IPS-NIHi7 (cell line): ENCODE measurements around the gene SAMD14.
A peak's percentile ranks its signal among the peaks of the same experiment; 100 is the strongest.

Source experiments
- DNase-seq: peaks from one replicate; pipeline ENCODE4 v3.0.0; 2012; ENCODE audit warnings: mixed read lengths; ENCODE audit errors: extremely low spot score

Gene SAMD14

DNA sequence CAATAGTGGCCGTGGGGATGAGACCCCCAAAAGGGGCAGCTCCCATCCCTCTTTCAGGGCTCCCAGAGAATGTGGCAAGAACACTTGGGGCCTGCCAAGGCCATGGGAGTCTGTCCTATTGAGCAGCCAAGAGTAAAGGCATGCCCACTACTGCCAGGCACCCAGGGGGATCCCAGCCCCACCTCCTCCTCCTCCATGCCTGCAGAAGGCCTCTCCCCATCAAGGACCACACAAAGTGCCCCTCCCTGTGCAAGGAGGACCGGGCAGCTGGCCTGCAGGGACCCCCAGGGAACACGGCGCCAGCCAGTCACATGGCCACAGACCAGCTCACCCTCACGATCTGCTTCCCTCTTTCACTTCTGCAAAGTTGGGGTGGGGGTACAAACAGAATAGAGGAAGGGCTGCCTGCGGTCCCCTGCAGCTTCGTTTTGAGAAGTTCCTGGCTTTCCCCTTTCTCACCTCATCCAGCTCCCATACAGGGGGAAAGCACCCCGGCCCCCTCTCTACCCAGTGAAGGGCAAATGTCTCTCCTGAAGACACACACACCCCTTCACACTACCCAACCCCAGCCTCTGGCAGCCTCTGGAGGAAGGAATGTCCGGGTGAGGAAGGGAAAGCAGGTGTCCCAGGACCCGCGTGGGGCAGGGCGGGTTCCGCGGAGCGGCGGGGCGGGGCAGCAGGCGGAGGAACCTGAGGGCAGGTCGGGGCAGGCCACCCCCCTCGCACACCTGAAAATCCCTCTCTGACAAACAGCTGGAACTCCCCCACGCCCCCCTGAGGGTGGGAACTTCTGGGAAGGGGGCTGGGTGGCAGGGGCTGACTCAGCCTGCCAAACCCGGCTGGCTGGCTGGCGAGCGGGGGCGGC lies 18.5 kb upstream of the SAMD14 start:
- DNase-seq, result peak; percentile 72

- DNase-seq, result no peak
Measured at GRCh38 chr17:50147841-50148225, 17.9 kb upstream of the SAMD14 start.

DNA sequence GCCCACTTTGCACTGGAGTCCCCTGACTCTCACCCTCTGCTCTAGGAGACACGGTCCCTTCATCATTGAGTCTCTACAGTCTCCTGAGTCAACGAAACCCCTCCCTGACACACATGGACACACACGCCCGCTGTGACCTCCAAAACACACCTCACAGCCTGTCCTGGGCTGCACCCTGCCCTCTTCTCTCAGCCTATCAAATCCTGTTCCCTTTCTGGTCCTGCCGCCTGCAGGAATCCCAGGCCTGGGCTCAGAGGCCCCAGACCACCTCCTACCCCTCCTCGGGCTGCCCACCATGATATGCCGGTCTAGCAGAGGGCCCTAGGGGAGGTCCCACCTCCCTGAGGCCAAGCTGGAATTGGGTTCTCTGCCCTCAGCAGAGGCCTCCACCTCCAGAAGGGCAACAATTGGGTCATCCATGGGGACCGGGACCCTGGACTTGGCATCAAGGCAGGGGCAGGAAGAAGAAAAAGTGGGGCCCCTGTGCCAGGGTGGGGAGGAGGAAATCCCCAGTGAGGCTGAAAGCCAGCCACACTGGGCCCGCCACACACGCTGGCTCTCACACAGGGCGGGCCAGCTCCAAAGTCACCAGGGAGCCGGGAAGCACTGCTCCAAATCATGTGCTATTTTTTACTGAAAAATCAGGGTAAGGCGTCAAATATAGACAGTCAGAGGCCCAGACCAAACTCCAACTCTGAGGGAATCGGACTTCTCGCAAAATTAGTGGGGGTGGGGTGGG lies 17.1 kb upstream of the SAMD14 start:
- no peak for DNase-seq

GRCh38 chr17:50146230-50146926 lies 16.4 kb upstream of the SAMD14 start:
- no peak for DNase-seq

DNA sequence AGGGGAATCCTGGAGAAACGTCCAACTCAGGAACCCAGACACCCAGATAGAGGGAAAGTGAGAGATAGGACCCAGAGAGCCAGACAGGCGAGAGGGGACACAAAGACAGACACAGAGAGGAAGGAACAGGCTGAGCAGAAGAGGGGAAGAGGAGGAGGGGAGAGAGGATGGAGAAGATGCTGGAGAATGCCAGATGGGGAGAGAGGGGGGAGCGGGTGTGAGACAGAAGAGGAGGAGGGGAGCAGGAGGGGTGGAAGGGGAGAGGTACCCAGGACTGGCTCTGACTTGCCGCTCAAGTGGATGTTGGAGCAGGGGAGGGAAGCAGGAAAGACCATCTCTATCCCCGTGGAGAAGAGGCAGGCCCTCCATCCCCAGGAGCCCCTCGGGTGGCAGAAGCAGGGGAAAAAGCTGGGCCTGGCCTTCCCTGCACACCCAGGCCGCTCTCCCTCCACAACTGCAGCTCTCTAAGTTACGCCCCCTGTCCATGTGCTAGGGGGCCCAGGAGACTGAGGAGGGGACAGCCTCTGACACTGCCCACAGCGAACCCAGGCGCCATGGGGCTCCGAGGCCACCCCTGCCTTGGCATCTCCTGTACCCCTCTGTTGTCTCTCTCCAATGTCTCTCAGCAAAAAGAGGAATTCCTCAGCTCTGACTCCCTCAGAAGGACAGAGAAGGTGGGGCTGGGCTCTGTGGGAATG lies 15.7 kb upstream of the SAMD14 start:
- DNase-seq, result no peak

DNA sequence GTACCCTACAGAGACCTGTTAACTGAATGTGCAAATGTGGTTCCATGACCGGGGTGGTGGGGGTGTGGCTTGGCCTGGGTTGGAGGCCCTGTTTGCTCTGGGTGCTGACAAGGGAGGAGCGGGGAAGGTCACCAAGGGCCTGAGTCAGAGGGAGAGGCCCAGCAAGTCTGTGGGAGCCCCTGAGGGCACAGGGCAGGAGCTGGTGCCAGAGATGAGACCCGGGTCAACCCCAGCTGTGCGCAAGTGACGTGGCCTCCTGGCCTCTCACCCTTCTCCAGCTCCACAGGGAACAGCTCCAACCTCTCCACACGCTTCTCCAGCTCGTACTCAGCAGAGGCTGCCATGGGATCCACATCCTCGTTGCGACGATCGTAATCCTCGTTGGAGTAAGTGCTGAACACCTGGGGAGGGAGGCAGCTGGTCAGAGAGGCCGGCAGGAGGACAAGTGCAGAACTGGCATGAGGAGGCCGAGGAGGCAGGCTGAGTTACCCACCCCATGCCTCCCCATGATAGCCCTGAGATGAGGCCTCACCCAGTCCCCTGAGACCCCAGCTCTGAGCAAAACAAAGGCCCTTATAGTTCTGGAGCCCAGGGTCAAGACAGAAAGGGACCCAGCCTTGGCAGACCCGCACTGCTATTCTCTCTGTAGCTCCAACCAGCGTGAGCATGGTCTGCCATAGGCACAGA lies 15.0 kb upstream of the SAMD14 start:
- DNase-seq, result no peak

- no peak for DNase-seq
Measured at GRCh38 chr17:50144355-50144754, 14.4 kb upstream of the SAMD14 start.

- no peak for DNase-seq
Measured at GRCh38 chr17:50143461-50144176, 13.7 kb upstream of the SAMD14 start.

- DNase-seq, result no peak
Measured at GRCh38 chr17:50141745-50142110, 11.8 kb upstream of the SAMD14 start.

GRCh38 chr17:50141026-50141744 lies 11.2 kb upstream of the SAMD14 start:
- no peak for DNase-seq

GRCh38 chr17:50139950-50140885 lies 10.3 kb upstream of the SAMD14 start:
- DNase-seq, result peak; percentile 93

DNA sequence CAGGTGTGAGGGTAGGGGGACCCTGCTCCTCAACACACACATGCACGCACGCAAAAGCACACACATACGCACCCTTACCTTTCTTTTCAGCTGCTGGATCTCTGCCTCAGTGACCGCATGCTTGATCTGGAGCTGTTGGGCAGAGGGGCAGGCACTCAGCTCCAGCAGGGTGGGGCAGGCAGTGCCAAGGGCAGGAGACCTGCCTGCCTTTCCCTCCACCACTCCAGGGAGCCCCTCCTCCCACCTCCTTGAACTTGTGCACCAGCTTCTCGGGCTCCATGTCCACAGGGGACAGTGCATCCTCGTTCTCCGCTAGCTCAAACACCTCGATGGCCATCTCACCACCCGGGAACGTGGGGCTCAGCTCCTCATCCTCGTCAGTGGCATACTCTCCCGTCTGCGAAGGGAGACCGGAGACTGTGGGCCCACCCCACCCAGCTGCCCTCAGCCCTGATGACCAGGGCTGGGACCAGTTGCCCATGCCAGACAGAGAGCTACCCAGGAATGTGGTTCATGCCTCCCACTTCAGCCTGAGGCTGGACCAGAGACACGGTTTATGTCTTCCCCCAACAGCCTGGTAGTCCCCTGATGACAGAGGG lies 9.3 kb upstream of the SAMD14 start:
- no peak for DNase-seq

DNA sequence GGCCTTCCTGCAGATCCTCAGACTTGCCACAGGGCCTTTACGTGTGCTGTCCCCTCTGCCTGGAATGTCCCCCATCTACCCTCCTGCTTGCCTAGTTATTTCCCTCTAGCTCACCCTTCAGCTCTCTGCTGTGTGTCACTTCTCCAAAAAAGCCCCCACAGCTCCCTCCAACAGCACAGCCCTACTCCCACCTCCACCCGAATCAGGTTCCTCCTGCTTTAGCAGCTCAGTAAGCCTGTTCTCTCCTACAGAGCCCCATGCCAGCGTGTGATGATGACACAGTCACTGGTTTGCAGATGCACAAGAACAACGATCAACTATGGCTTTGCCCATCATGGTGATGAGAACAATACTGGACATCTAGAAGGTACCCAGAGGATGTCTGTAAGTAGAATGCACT lies 7.1 kb upstream of the SAMD14 start:
- no peak for DNase-seq

DNA sequence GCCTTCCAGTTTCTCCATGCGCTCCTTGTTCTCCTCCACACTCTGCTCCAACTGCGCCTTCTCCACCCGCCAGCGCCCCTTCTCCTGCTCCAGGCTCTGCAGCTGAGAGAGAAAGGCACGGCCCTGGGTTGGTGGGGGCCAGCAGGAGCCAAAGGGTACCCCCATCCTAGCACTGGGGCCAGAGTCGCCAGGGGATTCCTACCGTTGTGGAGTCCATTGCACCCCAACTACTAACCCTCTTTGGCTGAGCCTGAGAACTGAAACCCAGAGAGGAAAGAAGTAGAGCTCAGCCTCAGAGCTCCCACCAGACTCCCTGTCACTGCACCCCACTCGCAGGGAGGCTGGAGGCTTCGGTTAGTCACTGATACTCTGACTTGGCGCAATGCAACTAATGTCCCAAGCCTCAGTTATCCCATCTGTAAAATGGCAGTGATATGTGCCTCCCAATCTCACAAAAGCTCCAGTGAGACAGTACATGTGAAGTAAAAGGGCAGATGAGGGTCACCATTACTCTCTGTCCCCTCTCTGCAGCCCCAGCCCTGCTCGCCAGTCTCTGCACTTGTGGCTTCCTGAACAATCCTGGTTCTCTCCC lies 6.2 kb upstream of the SAMD14 start:
- DNase-seq, result no peak

- DNase-seq, result no peak
Measured at GRCh38 chr17:50135316-50136095, 5.5 kb upstream of the SAMD14 start.

GRCh38 chr17:50134206-50135110 lies 4.5 kb upstream of the SAMD14 start:
- no peak for DNase-seq
